HepG2 (cell line): ENCODE data around the gene LENEP. TPM values are rescaled to one million over a fixed set of nuclear protein-coding genes. Genes with fewer than 3 reads are reported as not detected.

Experiments
- ARID4A ChIP-seq: sonication (generic); formaldehyde crosslinking; IDR thresholded peaks from 2 replicates; pipeline ENCODE4 v1.5.0; 2020; ENCODE audit warnings: mild to moderate bottlenecking, missing genetic modification reagents, borderline replicate concordance
- ATF6 ChIP-seq: sonication (generic); formaldehyde crosslinking; conservative IDR thresholded peaks from 2 replicates; pipeline ENCODE4 v1.4.0; 2020; ENCODE audit warnings: missing genetic modification reagents
- CCDC6 ChIP-seq: sonication (generic); formaldehyde crosslinking; IDR thresholded peaks from 2 replicates; pipeline ENCODE4 v1.8.1; 2022; ENCODE audit warnings: mild to moderate bottlenecking, missing genetic modification reagents, moderate library complexity
- HOXA3 ChIP-seq: sonication (generic); formaldehyde crosslinking; IDR thresholded peaks from 2 replicates; pipeline ENCODE4 v1.5.0; 2020; ENCODE audit warnings: missing genetic modification reagents
- KDM3A ChIP-seq: IDR thresholded peaks from 2 replicates; pipeline ENCODE4 v1.6.1; 2018; ENCODE audit warnings: low read depth, missing compliant biosample characterization
- KMT2B ChIP-seq: IDR thresholded peaks from 2 replicates; pipeline ENCODE4 v1.6.1; 2016; ENCODE audit warnings: missing genetic modification reagents, missing compliant biosample characterization
- LRRFIP1 ChIP-seq: sonication (generic); formaldehyde crosslinking; conservative IDR thresholded peaks from 2 replicates; pipeline ENCODE4 v1.4.0; 2020; ENCODE audit warnings: missing genetic modification reagents
- MAX ChIP-seq: IDR thresholded peaks from 2 replicates; pipeline ENCODE4 v1.6.1; 2012; ENCODE audit warnings: inconsistent platforms
- NFYB ChIP-seq: sonication (generic); formaldehyde crosslinking; IDR thresholded peaks from 2 replicates; pipeline ENCODE4 v1.4.0; 2020; ENCODE audit warnings: missing genetic modification reagents
- PHF20 ChIP-seq: sonication (generic); formaldehyde crosslinking; IDR thresholded peaks from 2 replicates; pipeline ENCODE4 v1.5.0; 2020; ENCODE audit warnings: mild to moderate bottlenecking, missing genetic modification reagents
- SRY ChIP-seq: sonication (generic); formaldehyde crosslinking; IDR thresholded peaks from 2 replicates; pipeline ENCODE4 v1.8.0; 2022; ENCODE audit warnings: mild to moderate bottlenecking, missing genetic modification reagents
- TBL1XR1 ChIP-seq: fragments of 150-350 bp; IDR thresholded peaks from 2 replicates; pipeline ENCODE4 v1.6.1; 2014; ENCODE audit warnings: borderline replicate concordance, low read length; ENCODE audit not compliant: partially characterized antibody
- TCF7L2 ChIP-seq: IDR thresholded peaks from 2 replicates; pipeline ENCODE4 v1.6.1; 2011; ENCODE audit warnings: mild to moderate bottlenecking, low read depth, low read length, moderate library complexity
- ZFP41 ChIP-seq: sonication (generic); formaldehyde crosslinking; IDR thresholded peaks from 2 replicates; pipeline ENCODE4 v1.4.0; 2020; ENCODE audit warnings: mild to moderate bottlenecking, missing genetic modification reagents, borderline replicate concordance
- ZNF230 ChIP-seq: sonication (generic); formaldehyde crosslinking; IDR thresholded peaks from 2 replicates; pipeline ENCODE4 v1.4.0; 2020; ENCODE audit warnings: mild to moderate bottlenecking, missing genetic modification reagents
- ZNF3 ChIP-seq: IDR thresholded peaks from 2 replicates; pipeline ENCODE4 v1.7.0; 2017; ENCODE audit warnings: inconsistent platforms
- ZNF468 ChIP-seq: sonication (generic); formaldehyde crosslinking; IDR thresholded peaks from 2 replicates; pipeline ENCODE4 v1.8.0; 2022; ENCODE audit warnings: mild to moderate bottlenecking, moderate library complexity, missing genetic modification reagents
- ZNF552 ChIP-seq: sonication (generic); formaldehyde crosslinking; IDR thresholded peaks from 2 replicates; pipeline ENCODE4 v1.9.0; 2022; ENCODE audit warnings: missing genetic modification reagents, mild to moderate bottlenecking, borderline replicate concordance
- ZNF556 ChIP-seq: sonication (generic); formaldehyde crosslinking; IDR thresholded peaks from 2 replicates; pipeline ENCODE4 v1.4.0; 2020; ENCODE audit warnings: mild to moderate bottlenecking, missing genetic modification reagents, borderline replicate concordance
- ZNF672 ChIP-seq: sonication (generic); formaldehyde crosslinking; IDR thresholded peaks from 2 replicates; pipeline ENCODE4 v1.8.1; 2022; ENCODE audit warnings: missing genetic modification reagents
- ZNF775 ChIP-seq: sonication (generic); formaldehyde crosslinking; IDR thresholded peaks from 2 replicates; pipeline ENCODE4 v1.4.0; 2020; ENCODE audit warnings: missing genetic modification reagents, mild to moderate bottlenecking, moderate library complexity, borderline replicate concordance
- polyA plus RNA-seq, 8 experiments: library from polyadenylated mRNA; depleted of rRNA in 3 of 8; stranded (reverse) in 7 of 8; unstranded in 1 of 8; fragments of >200 nt; fragmentation: Illumina TruSeq in 4 of 8; extraction: Trizol in 4 of 8; gene quantifications; 2 replicates each; pipeline versions ENCODE4 v1.2.1 to v1.2.3, GENCODE V29; 2011 to 2016; ENCODE audit warnings: low read depth in 4 of 8, missing spikeins in 1 of 8, mixed read lengths in 1 of 8; ENCODE audit not compliant: insufficient read depth in 1 of 8
- total RNA-seq, 5 experiments: library from RNA; depleted of rRNA; stranded (reverse); fragments of >200 nt; fragmentation: Illumina TruSeq; extraction: Trizol; gene quantifications; 2 replicates each; pipeline ENCODE4 v1.2.3, GENCODE V29; 2016; ENCODE audit warnings: low read depth in 1 of 5

The LENEP gene
- total and polyA plus RNA-seq, 2 of the 13 experiments (the other 11 are each of a cell fraction or from before 2014, with no cell fraction given) = 0.29 TPM; not detected in 1

- TF ChIP-seq ZNF230 (CRISPR knock-in tag) (peak; percentile 84), TBL1XR1 (no peak), KDM3A (peak; percentile 98; the same call in 1 of the 2 replicates), PHF20 (peak; percentile 71), TCF7L2 (no peak), ZNF775 (no peak), KMT2B (peak; percentile 62; the same call in 1 of the 2 replicates), ZNF672 (CRISPR knock-in tag) (no peak), ZFP41 (no peak), ZNF3 (CRISPR knock-in tag) (no peak), ATF6 (peak; percentile 52; the same call in 1 of the 2 replicates), SRY (no peak; the same call in 1 of the 2 replicates), LRRFIP1 (no peak), ARID4A (CRISPR knock-in tag) (peak; percentile 90), ZNF556 (CRISPR knock-in tag) (peak; percentile 88; the same call in 1 of the 2 replicates), MAX (peak; percentile 79), ZNF468 (CRISPR knock-in tag) (no peak), CCDC6 (CRISPR knock-in tag) (peak; percentile 94), NFYB (CRISPR knock-in tag) (peak; percentile 23; the same call in 1 of the 2 replicates), ZNF552 (CRISPR knock-in tag) (no peak), HOXA3 (CRISPR knock-in tag) (peak; percentile 90)
These were observed 23.9 kb downstream of the LENEP start (continued) for GRCh38 chr1:155017041-155017945.
